Activated T-helper 17 cell treated with anti-CD3 and anti-CD28 coated beads, Interleukin-2, amount 50 U/mL, for 72 hours (primary cell): Measurements from ENCODE around the gene TNPO2. TPM values are rescaled to one million over a fixed set of nuclear protein-coding genes. Genes with fewer than 3 reads are reported as not detected.
A peak's percentile ranks its signal among the peaks of the same experiment; 100 is the strongest.

Source experiments
- ATAC-seq: fragments of 150-1000 bp; cut with Tn5 transposase; replicated peaks from 2 replicates; pipeline ENCODE4 v1.10.0; 2021; ENCODE audit warnings: mild to moderate bottlenecking, moderate library complexity
- H3K27ac Mint-ChIP-seq: one replicate; pipeline ENCODE4 v1.8.0; 2022; ENCODE audit warnings: mixed read lengths
- H3K27me3 Mint-ChIP-seq: one replicate; pipeline ENCODE4 v1.8.0; 2022; ENCODE audit warnings: mixed read lengths
- H3K36me3 Mint-ChIP-seq: one replicate; pipeline ENCODE4 v1.8.0; 2022; ENCODE audit warnings: low read depth, mild to moderate bottlenecking, mixed read lengths
- H3K4me1 Mint-ChIP-seq: one replicate; pipeline ENCODE4 v1.8.0; 2022; ENCODE audit warnings: mixed read lengths
- H3K4me3 Mint-ChIP-seq: one replicate; pipeline ENCODE4 v1.8.0; 2022; ENCODE audit warnings: mild to moderate bottlenecking, mixed read lengths
- H3K9me3 Mint-ChIP-seq: one replicate; pipeline ENCODE4 v1.8.0; 2022; ENCODE audit warnings: mixed read lengths
- total RNA-seq, 2 donors: library from RNA; stranded (reverse); gene quantifications; one replicate each; pipeline ENCODE4 v1.2.3, GENCODE V29; 2022

The TNPO2 gene
- total RNA-seq, 2 donors from 2014 or later = 71.9 to 106 TPM

- Mint-ChIP-seq H3K27me3 (no peaks in the 10 kb centered on the region), H3K9me3 (no peaks in the 10 kb centered on the region), H3K4me3 (peak within 1 kb of the TSS; percentile 92), H3K4me1 (no peaks in the 10 kb centered on the region), H3K36me3 (peaks cover 95% of the 10 kb centered on the region), H3K27ac (peak within 1 kb of the TSS; percentile 90)
- peak; percentile 82 for ATAC-seq
Measured at GRCh38 chr19:12666265-12667048, 57.3 kb downstream of the TNPO2 start, which contains the start of the genes MAN2B1 and WDR83. Gene MAN2B1 (minus strand): TSS chr19:12666742. CDS start chr19:12666701, 41 bp downstream. Gene WDR83 (plus strand): TSS chr19:12666807. CDS start chr19:12669791, 2,984 bp downstream.

GRCh38 chr19:12665671-12666264 lies 58.0 kb downstream of the TNPO2 start:
- Mint-ChIP-seq H3K4me3 (peak overlapping the region; percentile 92), H3K9me3 (no peaks in the 10 kb centered on the region), H3K36me3 (peaks cover 98% of the 10 kb centered on the region), H3K27me3 (no peaks in the 10 kb centered on the region), H3K27ac (peak overlapping the region; percentile 90), H3K4me1 (no peaks in the 10 kb centered on the region)
- ATAC-seq = peak; percentile 37

GRCh38 chr19:12665281-12665573 lies 58.5 kb downstream of the TNPO2 start:
- Mint-ChIP-seq H3K4me3 (peak overlapping the region; percentile 92), H3K9me3 (no peaks in the 10 kb centered on the region), H3K36me3 (peaks cover 98% of the 10 kb centered on the region), H3K27me3 (no peaks in the 10 kb centered on the region), H3K4me1 (no peaks in the 10 kb centered on the region), H3K27ac (peak overlapping the region; percentile 90)
- peak; percentile 25 for ATAC-seq

GRCh38 chr19:12664406-12665280 lies 59.1 kb downstream of the TNPO2 start:
- H3K27me3 Mint-ChIP-seq = no peaks in the 10 kb centered on the region
- peaks cover 98% of the 10 kb centered on the region for H3K36me3 Mint-ChIP-seq
- peak overlapping the region; percentile 90 for H3K27ac Mint-ChIP-seq
- peak overlapping the region; percentile 92 for H3K4me3 Mint-ChIP-seq
- no peaks in the 10 kb centered on the region for H3K4me1 Mint-ChIP-seq
- H3K9me3 Mint-ChIP-seq = no peaks in the 10 kb centered on the region
- no peak for ATAC-seq

- no peaks in the 10 kb centered on the region for H3K27me3 Mint-ChIP-seq
- no peak overlapping the region for H3K27ac Mint-ChIP-seq
- ATAC-seq = no peak
- H3K9me3 Mint-ChIP-seq = no peaks in the 10 kb centered on the region
- H3K4me1 Mint-ChIP-seq = no peaks in the 10 kb centered on the region
- H3K36me3 Mint-ChIP-seq = peaks cover 98% of the 10 kb centered on the region
- no peak overlapping the region for H3K4me3 Mint-ChIP-seq
Measured at GRCh38 chr19:12660980-12661379, 62.8 kb downstream of the TNPO2 start.

- no peaks in the 10 kb centered on the region for H3K9me3 Mint-ChIP-seq
- no peak for ATAC-seq
- peaks cover 5% of the 10 kb centered on the region for H3K4me1 Mint-ChIP-seq
- peaks cover 94% of the 10 kb centered on the region for H3K36me3 Mint-ChIP-seq
- H3K27ac Mint-ChIP-seq = no peak overlapping the region
- H3K27me3 Mint-ChIP-seq = no peaks in the 10 kb centered on the region
- H3K4me3 Mint-ChIP-seq = no peak overlapping the region
Measured at GRCh38 chr19:12657966-12658365, 65.8 kb downstream of the TNPO2 start.

- Mint-ChIP-seq H3K27ac (no peak overlapping the region), H3K9me3 (no peaks in the 10 kb centered on the region), H3K27me3 (no peaks in the 10 kb centered on the region), H3K4me3 (no peak overlapping the region), H3K4me1 (peaks cover 5% of the 10 kb centered on the region), H3K36me3 (peaks cover 92% of the 10 kb centered on the region)
- ATAC-seq = peak; percentile 53
Measured at GRCh38 chr19:12656899-12657571, 66.7 kb downstream of the TNPO2 start.

- Mint-ChIP-seq H3K27ac (peak overlapping the region; percentile 49), H3K4me3 (no peak overlapping the region), H3K9me3 (no peaks in the 10 kb centered on the region), H3K4me1 (peaks cover 5% of the 10 kb centered on the region), H3K27me3 (no peaks in the 10 kb centered on the region), H3K36me3 (peaks cover 91% of the 10 kb centered on the region)
- no peak for ATAC-seq
Measured at GRCh38 chr19:12655546-12655945, 68.2 kb downstream of the TNPO2 start.

- H3K27me3 Mint-ChIP-seq = no peaks in the 10 kb centered on the region
- ATAC-seq = no peak
- peaks cover 77% of the 10 kb centered on the region for H3K36me3 Mint-ChIP-seq
Measured at GRCh38 chr19:12652219-12652618, 71.5 kb downstream of the TNPO2 start.

GRCh38 chr19:12649941-12650340 lies 73.8 kb downstream of the TNPO2 start:
- Mint-ChIP-seq H3K36me3 (peaks cover 67% of the 10 kb centered on the region), H3K27me3 (no peaks in the 10 kb centered on the region), H3K4me3 (no peak overlapping the region), H3K9me3 (no peaks in the 10 kb centered on the region), H3K27ac (no peak overlapping the region), H3K4me1 (no peaks in the 10 kb centered on the region)
- ATAC-seq = no peak

More at GRCh38 chr19:12652219-12652618, 71.5 kb downstream of the TNPO2 start:
- no peaks in the 10 kb centered on the region for H3K9me3 Mint-ChIP-seq
- H3K4me3 Mint-ChIP-seq = no peak overlapping the region
- H3K4me1 Mint-ChIP-seq = peaks cover 5% of the 10 kb centered on the region
- H3K27ac Mint-ChIP-seq = no peak overlapping the region

Other genes starting within 250 kb of the TNPO2 start
- gene ZNF709, start 239.1 kb downstream of the TNPO2 start, total RNA-seq = 1 to 10 TPM; 1.6 to 3.4 TPM
- 1 to 10 TPM; 4.1 to 6.1 TPM for gene ZNF564, start 172.4 kb downstream of the TNPO2 start, total RNA-seq
- gene ZNF490, start 113.1 kb downstream of the TNPO2 start, total RNA-seq = 10 to 100 TPM in 1 of 2 donors, 1 to 10 TPM in 1; 7.3 to 11.1 TPM
- 10 to 100 TPM; 16.7 to 19.0 TPM for gene ZNF791, start 113.0 kb downstream of the TNPO2 start, total RNA-seq
- gene MAN2B1, start 57.2 kb downstream of the TNPO2 start, total RNA-seq = 100 to 1,000 TPM; 199 to 247 TPM
- gene WDR83, start 57.1 kb downstream of the TNPO2 start, total RNA-seq = 10 to 100 TPM; 17.7 to 30.4 TPM
- gene DHPS, start 42.1 kb downstream of the TNPO2 start, total RNA-seq = 100 to 1,000 TPM; 125 to 167 TPM
- gene GNG14, start 35.9 kb downstream of the TNPO2 start, total RNA-seq = not detected
- 1 to 10 TPM; 4.7 to 9.9 TPM for gene FBXW9, start 27.3 kb downstream of the TNPO2 start, total RNA-seq
- 100 to 1,000 TPM; 135 to 172 TPM for gene TRIR, start 10.8 kb upstream of the TNPO2 start, total RNA-seq
- 10 to 100 TPM; 37.7 to 66.6 TPM for gene GET3, start 13.6 kb upstream of the TNPO2 start, total RNA-seq
- gene BEST2, start 27.9 kb upstream of the TNPO2 start, total RNA-seq = not detected
- 10 to 100 TPM; 22.5 to 44.4 TPM for gene HOOK2, start 51.6 kb upstream of the TNPO2 start, total RNA-seq
- 100 to 1,000 TPM; 328 to 586 TPM for gene JUNB, start 67.6 kb upstream of the TNPO2 start, total RNA-seq
- gene PRDX2, start 77.9 kb upstream of the TNPO2 start, total RNA-seq = 100 to 1,000 TPM; 307 to 415 TPM
- gene THSD8, start 78.1 kb upstream of the TNPO2 start, total RNA-seq = 10 to 100 TPM; 25.5 to 32.7 TPM
- 10 to 100 TPM; 30.1 to 53.5 TPM for gene RNASEH2A, start 82.7 kb upstream of the TNPO2 start, total RNA-seq
- not detected for gene RTBDN, start 110.6 kb upstream of the TNPO2 start, total RNA-seq
- gene MAST1, start 114.6 kb upstream of the TNPO2 start, total RNA-seq = 1 to 10 TPM; 2.4 to 2.6 TPM
- gene DNASE2, start 157.5 kb upstream of the TNPO2 start, total RNA-seq = 10 to 100 TPM; 32.5 to 34.2 TPM
- gene KLF1, start 163.3 kb upstream of the TNPO2 start, total RNA-seq = under 1 TPM in 1 of 2 donors, not detected in 1; 0.61 TPM
- gene GCDH, start 167.2 kb upstream of the TNPO2 start, total RNA-seq = 10 to 100 TPM; 25.8 to 48.4 TPM
- 1 to 10 TPM; 1.6 to 6.2 TPM for gene SYCE2, start 195.4 kb upstream of the TNPO2 start, total RNA-seq
- gene FARSA, start 209.8 kb upstream of the TNPO2 start, total RNA-seq = 100 to 1,000 TPM in 1 of 2 donors, 10 to 100 TPM in 1; 87.9 to 130 TPM
- 100 to 1,000 TPM; 502 to 770 TPM for gene CALR, start 214.7 kb upstream of the TNPO2 start, total RNA-seq
- 100 to 1,000 TPM; 129 to 156 TPM for gene RAD23A, start 221.9 kb upstream of the TNPO2 start, total RNA-seq
- gene GADD45GIP1, start 233.3 kb upstream of the TNPO2 start, total RNA-seq = 10 to 100 TPM; 17.0 to 27.9 TPM
- gene DAND5, start 245.6 kb upstream of the TNPO2 start, total RNA-seq = under 1 TPM; 0.30 to 0.40 TPM